Ammon's horn (tissue), 1 donor: ENCODE data around the gene RSPO1.

ENCODE experiments used
- DNase-seq: peaks from one replicate; pipeline ENCODE4 v3.0.0-alpha.2; 2016; ENCODE audit warnings: low spot score

Gene RSPO1

GRCh38 chr1:37564892-37565291, 69.8 kb downstream of the RSPO1 start:
- DNase-seq: no peak

- DNase-seq: no peak
These were observed 71.7 kb downstream of the RSPO1 start for GRCh38 chr1:37562984-37563383.
